HG02623 (cell line): ENCODE results near the gene AP3S2.

ENCODE experiments used
- ATAC-seq: cut with Tn5 transposase; IDR thresholded peaks from one replicate; pipeline ENCODE4 v1.9.1; 2021; ENCODE audit warnings: moderate library complexity; ENCODE audit not compliant: unreplicated experiment

Gene AP3S2

DNA sequence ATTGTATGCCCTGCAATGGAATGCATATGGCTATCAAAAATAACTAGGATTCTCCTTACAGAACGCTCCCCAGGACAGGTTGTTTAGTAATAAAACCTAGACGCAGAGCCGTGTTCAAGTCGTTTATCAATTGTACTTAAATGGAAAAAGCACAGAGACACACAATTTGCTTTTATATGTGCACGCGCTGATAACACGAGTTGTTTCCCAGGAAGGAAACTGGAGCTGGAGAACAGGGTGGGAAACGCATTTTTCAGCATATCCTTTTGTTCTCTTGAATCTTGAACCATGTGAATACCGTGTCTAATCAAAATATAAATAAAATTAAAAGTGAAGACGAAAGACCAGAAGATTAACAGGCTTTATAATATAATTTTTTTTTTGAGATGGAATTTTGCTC lies 75.5 kb downstream of the AP3S2 start:
- no peak for ATAC-seq

DNA sequence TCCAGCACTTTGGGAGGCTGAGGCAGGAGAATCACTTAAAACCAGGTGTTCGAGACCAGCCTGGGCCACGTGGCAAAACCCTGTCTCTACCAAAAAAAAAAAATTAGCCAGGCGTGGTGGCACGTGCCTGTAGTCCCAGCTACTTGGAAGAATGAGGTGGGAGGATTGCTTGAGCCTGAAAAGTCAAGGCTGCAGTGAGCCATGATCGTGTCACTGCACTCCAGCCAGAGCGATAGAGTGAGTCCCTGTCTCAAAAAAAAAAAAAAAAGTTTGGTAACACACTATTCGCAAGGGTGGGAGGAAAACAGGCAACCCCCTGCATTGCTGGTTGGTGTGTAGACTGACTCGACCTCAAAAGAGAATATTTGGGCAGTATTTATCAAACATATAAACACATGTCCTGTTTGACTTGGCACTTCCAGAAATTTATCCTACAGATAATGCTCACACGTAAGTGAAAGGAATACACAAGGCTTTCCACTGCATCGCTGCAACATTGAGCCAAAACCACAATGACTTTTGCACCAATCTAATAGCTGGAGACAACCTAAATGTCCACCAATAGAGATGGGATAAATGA lies 76.0 kb downstream of the AP3S2 start:
- ATAC-seq, result no peak

DNA sequence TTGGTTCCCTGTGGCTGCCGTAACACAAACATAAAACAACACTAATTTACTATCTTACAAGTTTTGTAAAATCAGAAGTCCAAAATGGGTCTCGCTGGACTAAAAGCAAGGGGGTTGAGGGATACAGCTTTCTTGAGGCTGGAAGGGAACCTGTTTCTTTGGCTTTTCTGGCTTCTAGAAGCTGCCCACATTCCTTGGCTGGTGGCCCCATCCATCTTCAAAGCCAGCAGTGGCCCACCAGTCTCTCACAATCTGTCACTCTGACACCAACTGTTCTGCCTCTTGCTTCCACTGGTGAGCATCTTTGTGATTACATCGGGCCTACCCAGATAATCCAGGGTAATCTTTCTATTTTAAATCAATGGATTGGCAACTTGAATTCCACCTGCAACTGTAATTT lies 78.0 kb downstream of the AP3S2 start:
- no peak for ATAC-seq

DNA sequence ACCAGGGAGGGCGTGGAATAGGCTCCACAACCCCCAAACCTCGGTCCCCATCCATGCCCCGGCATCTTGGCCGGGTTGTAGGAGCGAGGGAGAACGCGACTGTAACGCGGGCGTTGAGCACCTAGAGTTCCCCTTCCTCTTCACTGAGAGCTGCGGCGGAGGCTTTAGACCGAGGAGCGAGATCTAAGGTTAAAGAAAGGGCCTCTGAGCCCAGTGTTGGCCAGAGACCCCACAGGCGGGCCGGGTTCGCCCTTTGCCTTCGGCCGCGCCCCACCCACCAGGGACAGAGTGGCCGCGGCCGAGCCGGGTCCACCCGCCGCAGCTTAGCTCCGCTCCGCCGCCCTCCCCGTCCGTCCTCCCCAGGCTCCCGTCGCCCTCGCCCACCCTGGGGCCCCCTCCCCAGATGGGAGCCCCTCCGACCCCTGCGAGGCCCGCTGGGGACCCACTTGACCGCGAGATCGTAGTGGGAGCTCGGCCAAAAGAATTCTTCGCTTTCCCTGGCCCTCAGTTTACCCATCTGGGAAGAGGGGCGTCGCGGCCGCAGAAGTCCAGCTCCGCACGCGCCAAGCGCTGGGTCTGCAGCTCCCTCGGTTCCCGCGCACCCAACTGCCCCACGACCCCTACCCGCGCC lies 79.6 kb downstream of the AP3S2 start:
- no peak for ATAC-seq

DNA sequence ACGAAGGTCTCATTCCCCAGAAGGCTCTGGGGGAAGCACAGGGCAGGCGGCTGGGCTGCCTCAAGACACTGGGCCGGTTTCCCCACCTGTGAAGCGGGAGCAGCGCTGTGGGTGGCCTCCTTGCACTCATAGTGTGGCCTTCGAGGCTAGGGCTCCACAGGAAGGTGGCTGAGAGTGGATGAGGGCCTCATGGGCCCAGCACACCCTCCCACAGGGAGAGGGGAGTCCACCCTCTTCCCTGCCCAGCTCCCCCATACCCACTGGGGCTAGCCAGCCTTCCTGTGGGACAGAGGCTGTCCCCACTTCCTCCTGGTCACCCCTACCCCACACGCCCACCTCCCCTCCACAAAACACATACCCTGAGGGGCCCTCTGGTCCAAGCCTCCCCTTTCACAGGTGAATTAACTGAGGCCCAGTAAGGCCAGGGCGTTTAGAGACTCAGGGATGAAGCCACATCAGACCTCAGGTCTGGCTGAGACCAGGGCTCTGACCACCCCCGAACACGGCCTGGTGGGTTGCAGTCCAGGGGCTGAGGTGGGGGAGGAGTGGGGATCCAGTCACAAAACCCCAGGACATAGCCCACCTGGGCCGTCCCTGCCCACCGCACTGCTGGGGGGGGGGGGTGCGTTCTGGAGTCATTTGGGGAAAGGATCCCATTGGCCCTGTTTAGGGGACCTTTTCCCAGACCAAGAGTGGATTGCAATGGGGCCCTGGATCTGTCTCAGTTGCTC lies 80.2 kb downstream of the AP3S2 start:
- ATAC-seq, result no peak

DNA sequence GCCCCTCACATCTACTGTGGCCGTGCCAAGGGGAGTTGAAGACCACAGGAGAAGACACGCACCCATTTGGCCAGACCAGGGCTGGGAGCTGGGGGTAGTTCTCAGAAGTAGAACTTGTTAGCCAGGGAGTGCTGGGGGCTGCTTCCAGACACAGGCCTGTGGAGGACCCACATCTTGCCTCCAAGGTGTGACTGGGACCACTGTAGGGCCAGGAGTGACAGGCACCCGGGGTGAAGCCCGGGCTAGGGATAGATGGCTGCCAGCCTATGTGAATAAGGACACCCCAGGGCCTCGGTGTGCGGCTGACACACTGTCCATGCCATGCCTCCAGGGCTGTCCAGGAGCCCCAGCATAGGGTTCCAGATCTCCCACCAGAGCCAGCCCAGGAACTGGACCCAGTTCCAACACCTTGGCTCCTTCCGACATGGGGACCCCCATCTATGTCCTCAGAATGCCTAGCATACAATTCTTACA lies 80.9 kb downstream of the AP3S2 start:
- no peak for ATAC-seq

DNA sequence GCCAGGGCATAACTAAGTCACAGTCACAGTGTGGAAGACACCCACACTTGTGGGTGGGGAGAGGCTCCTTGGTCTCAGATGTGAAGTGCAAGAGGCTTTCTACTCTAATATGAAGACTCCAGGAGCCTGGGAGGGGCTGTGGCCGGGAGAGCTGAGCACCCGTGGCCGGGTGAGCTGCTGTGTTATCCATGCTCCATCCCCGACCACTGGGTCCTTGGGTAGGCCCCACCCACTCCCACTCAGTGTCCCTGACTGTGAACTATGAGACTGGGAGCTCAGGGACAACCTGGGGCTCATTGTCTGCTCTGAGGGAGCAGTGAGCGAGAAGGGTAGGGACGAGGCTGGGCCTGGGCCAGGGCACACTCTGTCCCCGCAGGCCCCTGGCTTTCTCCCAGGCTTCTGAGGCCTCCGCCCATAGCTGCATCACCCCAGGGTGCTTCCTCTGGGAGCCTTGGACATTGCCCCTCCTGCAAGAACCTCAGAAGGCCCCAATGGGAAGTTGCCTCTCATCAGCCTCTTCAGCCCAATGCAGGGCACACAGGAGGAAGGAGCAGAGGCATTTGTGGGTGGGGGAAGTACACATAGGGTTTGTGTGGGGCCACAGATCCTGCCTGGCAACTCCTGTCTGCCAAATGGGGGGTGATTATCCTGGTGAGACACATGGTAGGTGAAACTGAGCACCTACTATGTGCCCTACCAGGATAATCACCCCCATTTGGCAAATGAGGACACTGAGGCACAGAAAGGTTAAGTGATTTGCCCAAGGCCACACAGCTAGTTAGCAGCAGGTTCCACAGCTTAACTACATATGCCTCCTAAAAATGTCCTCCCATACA lies 81.6 kb downstream of the AP3S2 start:
- ATAC-seq, result no peak

DNA sequence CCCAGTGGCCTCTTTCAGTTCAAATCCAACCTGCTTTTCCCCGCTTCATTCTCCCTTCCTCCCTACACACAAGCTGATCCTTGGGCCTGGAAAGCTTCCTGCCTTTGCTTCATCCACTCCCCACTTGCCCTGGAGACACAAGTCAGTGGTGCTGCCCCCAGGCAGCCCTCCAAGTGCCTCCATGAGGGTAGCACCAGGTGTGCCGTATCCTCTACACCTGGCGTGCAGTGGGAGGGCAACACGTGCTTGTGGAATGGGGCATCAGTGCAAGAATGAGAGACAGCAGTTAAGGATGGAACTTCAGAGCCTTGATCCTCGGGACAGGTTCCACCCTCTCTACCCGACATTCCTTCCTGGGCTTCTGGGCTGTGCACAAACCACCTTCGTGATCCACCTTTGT lies 83.0 kb downstream of the AP3S2 start:
- no peak for ATAC-seq

DNA sequence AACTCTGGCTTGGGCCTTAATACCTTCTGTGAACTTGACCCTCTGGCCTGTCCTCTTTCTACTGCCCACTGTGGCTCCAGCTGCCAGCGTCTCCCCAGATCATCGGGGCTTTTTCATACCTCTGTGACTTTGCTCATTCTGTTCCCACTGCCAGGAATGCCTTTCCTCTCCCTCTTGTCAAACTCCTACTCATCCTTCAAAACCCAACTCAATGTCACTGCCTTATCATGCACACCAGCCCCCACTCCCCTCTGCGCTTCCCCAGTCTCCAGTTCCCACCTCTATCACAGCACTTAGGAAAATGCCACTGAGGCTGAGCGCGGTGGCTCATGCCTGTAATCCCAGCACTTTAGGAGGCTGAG lies 84.0 kb downstream of the AP3S2 start:
- no peak for ATAC-seq

DNA sequence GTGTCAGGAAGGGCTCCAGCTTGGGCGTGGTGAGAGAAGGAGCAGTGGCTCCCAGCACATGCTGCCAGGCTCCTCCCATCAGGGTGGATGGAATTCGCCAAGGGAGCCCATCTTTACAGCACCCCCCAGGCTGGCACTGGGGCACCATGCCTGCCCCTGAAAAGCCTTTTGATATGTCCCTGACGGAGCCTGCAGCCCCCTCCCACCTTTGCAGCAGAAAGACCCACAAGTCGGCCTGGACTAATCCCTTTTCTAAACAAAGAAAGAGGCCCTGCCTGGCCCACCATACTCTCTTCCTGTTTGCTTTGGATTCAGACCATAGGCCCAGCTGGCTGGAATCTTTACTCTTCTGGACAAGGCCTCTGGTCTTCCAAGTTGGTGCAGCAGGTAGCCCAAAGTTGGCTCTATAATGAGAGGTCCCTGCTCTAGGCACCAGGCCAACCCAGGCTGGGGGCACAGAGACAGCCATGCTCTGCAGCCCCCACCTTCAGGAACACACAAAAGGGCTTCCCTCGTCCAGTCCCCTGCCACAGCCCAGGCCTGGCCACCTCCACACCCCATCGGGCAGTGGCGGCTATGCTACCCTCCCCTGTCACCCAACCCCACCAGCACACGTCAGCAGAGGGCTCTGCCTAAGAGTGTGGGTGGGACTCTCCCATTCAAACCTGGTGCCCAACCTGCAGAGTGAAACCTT lies 84.6 kb downstream of the AP3S2 start:
- no peak for ATAC-seq

DNA sequence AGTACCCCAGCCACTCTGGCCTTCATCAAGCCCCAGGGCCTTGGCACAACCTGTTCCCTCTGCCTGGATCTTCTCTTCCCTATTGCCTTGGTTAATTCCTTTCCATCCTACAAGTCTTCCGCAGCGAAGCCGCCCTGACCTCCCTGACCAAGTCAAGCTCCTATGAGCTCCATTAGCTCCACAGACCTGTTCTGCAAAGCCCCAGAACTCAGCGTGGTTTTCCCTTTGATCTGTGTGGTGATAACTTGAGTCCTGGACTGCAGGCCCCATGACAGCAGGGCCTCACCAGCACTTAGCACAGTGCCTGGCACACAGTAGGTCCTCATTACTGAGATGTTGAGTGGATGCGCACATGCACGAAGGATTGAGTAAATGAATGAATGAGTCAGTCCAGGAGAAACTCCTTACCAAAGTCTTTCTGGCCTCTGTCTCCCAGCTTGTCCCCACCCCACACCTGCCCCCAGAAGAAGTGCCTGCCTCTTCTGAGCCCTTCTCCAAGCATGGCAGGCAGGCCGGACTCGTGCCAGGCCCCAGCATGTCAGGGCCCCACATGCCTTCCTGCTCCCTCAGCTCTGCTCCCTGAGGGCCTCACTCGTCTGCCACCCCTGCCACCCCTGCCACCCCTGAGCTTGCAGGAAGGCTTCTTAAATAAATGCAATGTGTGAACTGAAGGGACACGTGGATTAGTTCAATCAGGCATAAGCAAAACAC lies 85.5 kb downstream of the AP3S2 start:
- no peak for ATAC-seq

DNA sequence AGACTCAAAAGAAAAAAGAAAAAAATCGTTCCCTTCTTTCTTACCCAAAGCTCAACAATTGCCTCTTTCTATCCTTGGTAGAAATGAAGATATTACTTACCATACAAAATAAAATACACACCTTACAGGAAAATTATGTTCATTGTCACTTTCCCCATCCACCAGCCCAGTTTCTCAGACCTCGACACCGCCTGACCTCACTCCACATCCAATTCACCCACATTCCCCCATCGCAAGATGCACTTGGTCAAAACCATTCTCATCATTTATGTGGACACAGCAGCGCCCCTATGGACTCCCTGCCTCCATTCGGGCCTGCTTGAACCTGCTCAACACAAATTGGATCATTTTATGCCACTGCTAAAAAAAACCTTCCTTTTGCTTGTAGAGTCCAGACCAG lies 86.1 kb downstream of the AP3S2 start:
- no peak for ATAC-seq

DNA sequence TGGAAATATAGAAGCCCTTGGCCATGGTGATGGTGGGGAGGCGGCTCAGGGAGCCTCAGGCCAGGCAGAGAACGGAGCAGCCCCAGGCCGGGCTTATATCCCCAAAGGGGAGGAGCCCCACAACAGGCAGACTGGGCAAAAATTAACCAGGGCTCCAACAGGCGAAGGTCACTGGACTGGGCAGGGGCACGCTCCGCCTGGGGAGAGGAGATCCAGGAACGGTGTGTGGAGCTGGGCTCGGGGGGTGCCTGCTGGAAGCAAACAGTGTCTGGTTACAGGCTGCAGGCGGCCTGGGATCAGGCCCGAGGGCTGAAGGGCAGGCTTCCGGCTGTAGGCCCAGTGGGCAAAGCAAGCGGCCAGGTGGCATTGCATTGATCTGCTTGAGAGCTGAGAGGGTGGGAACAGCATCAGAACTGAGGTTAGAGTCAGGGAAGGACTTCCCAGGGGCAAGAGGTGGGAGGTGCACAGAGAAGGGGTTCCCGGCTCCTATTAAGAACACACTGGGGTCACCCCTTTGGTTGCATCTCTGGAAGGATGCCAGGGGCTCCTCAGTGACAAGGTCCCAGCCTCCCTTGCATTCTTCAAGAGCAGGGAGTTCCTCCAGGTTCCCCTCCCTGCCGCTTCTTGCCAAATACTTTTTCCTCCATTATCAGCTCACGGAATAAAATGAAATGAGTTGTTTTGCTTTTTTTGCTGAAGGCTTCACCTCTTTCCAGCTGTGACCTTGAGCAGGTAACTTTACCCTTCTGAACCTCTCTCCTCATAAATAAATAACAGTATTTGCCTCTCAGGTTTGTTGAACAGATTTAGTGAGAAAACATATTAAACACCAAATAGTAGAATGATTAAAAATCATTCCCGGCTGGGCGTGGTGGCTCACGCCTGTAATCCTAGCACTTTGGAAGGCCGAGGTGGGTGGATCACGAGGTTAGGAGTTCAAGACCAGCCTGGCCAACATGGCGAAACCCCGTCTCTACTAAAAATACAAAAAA lies 86.9 kb downstream of the AP3S2 start:
- no peak for ATAC-seq

DNA sequence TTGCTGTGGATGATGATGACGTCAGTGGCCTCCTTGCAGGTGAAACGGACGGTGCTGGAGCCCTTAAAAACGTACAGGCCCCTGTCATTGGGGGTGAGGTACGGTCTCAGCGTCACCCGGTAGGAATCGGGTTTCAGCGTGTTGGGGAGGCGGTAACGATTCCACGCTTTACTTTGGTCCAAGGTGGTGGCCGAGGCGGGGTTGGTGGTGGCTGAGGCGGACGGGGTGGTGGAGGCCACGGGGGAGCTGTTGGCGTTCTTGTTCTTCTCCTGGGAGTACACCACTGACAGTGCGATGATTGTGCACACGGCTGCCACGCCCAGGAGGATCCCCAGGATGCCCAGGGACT lies 87.6 kb downstream of the AP3S2 start:
- no peak for ATAC-seq

DNA sequence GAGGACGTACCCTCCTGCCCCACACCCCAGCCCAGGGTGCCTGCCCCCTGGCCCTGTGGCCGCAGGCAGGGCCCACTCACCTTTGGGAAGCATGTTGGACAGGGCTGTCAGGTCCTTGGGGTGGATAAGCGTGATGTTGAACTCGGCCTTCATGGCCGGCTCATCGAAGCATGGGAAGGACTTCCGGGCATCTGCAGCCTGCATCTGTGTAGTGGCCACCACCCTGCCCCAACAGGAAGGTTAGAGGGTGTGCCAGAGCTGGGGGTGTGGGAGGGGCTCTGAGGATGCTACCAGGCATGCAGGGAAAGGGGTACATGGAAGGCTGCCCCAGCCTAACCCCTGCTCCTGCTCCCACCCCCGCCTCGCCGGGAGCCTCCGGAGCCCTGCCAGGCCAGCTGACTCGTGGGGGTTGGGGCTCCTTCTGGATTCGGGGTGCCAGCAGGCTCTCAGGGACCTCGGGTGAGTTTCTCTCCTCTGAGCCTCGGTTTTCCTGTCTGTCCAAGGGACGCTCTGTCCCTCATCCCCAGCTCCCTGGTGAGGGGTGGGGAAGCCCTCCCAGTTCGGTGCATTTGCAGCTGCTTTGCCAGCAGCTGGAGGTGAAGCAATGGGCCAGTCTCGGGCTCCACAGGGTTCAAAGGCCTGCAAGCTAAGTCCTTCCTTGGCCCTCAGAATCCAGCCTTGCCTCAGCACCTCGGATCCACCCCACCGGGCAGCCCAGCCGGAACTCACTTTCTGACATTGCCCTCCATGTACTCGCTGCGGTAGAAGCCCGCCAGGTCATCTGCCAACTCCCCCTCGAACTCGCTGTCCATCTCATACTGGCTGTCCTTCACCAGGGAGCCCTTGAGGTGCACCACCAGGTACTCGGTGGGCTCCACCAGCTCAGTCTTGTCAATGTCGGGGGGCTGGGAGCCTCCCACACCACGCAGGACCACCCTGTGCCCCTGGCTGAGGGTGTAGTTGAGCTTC lies 88.3 kb downstream of the AP3S2 start:
- no peak for ATAC-seq

DNA sequence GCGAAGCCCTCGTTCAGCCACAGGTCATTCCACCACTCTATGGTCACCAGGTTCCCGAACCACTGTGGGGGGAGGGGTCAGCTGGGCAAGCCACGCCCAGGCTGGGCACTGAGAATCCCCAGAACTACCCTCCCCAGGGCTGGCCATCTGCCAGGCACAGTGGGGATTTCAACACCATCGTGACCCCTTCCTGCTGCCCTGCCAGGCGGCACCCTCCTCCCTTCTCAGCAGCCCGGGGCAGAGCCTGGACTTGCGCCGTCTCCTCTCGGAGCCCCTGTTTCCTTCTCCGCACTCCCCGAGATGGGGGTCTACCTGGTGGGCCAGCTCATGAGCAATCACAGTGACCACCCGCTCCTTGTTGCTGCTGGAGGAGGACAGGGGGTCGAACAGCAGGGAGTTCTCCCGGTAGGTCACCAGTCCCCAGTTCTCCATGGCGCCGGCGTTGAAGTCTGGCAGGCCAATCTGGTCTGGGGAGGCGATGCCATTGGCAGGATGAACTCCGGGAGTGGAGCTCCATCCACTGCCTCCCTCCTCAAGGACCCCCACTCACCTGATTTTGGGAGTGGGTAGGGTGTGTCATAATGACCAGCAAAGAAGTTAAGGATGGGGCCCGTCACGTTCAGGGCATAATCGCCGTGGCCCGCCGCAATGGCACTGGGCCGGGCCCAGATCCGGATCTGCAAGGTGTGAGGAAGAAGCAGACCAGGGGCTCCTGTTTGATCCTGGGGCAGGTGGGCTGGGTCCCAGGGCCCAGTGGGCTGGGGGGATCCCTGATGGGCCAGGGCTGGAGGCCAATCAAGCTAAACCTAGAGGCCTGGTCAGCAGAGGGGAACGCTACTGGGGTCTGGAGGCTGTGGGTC lies 89.6 kb downstream of the AP3S2 start:
- no peak for ATAC-seq
